DLD1 (cell line): ENCODE measurements around the gene VPS33B.

ENCODE experiments used
- in situ Hi-C: cut with HindIII; loops from 2 replicates; pipeline ENCODE4 v1.10.0; 2017; ENCODE audit warnings: low sequenced_read_pairs

Gene VPS33B

DNA sequence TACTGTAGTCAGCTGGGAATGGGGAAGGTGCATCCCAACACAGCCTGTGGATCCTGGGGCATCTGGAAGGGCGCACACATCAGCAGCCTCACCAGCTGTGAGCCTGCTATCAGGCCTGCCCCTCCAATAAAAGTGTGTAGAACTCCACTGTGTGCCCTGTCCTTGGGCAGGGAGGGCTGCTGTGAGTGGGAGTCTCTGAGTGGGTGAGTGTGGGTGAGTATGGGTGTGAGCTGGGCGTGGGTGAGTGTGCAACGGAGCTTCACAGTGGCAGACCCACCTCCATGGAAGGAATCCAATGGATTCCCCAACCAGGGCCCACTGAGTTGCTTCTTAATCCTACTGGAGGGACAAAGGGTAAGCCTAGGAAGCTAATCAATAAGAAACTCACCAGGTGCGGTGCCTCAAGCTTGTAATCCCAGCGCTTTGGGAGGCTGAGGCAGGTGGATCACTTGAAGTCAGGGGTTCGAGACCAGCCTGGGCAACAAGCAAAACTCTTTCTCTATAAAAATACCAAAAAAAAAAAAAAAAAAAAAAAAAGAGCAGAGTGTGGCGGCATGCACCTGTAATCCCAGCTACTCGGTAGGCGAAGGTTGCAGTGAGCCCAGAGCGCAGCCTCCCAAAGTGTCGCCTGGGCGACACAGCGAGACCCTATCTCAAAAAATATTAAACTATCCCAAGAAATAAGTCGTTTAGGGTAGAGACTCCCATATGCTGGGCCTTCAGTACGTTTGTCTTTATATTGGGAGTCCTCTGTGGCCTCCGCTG is 68.3 kb downstream of the VPS33B start:
- in situ Hi-C loops: no loop called here

DNA sequence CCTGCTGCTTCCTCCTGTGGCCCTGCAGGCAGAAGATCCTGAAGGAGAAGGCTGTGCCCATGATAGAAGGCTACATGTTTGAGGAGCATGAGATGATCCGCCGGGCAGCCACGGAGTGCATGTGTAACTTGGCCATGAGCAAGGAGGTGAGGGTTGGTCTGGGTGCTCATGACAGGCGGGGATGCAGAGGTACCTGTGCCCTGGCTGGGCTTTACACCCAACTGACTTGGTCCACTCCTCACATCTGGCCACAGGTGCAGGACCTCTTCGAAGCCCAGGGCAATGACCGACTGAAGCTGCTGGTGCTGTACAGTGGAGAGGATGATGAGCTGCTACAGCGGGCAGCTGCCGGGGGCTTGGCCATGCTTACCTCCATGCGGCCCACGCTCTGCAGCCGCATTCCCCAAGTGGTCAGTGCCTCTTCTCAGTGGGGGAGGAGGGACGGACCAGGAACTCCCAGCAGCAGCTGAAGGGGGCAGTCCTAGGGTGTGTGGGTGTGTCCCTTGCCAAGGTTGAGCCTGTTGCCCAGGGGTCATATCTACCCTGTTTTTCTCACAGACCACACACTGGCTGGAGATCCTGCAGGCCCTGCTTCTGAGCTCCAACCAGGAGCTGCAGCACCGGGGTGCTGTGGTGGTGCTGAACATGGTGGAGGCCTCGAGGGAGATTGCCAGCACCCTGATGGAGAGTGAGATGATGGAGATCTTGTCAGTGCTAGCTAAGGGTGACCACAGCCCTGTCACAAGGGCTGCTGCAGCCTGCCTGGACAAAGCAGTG is 69.3 kb downstream of the VPS33B start:
- in situ Hi-C loops: no loop called here

DNA sequence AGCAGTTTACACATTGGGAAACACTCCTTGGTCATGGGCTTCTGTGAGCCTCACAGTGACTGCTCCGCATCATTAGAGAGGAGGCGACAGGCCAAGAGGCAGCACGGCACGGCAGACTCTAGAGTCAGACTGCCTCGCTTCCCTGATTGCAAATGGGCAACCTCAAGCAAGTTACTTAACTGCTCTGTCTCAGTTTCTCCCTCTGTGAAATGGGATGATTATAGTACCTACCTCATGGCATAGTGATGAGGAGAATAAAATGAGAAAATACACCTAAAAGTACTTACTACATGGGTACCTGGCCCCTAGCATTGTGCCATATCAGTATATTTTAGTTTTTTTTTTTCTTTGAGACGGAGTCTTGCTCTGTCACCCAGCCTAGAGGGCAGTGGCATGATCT is 71.7 kb downstream of the VPS33B start:
- in situ Hi-C loops: no loop called here

DNA sequence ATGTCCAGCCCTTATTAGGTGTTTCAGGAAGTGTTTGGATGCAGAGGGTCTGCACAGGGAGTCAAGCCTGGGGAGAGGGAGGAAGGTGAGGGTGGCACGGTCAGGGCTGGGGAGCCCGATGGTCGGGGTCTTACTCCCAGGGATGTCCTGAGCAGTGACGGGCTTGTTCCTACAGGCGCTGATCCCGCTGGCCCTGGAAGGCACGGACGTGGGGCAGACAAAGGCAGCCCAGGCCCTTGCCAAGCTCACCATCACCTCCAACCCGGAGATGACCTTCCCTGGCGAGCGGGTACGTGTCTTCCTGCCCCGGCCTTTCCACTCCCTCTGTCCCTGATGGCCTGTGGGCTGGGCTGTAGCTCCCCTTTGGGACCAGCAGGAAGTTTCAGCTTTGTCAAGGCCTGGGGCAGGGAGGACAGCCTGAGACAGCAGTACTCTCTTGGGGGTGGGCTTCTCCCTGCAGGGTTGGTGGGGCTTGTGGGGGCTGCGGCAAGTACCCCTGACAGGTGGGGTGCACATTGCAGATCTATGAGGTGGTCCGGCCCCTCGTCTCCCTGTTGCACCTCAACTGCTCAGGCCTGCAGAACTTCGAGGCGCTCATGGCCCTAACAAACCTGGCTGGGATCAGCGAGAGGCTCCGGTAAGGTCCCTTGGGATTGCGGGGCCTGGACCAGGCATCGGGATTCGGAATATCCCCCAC is 72.3 kb downstream of the VPS33B start:
- in situ Hi-C loops: loop anchor here (25.0 kb wide), 1 partner anchor 463 kb away; no protein-coding TSS in a partner anchor
